CD4-positive, alpha-beta T cell (primary cell): Measurements from ENCODE around the gene SLC7A6. TPM values are rescaled to one million over a fixed set of nuclear protein-coding genes. Genes with fewer than 3 reads are reported as not detected.

Experiments used
- ATAC-seq: fragments of 200-7000 bp; cut with Tn5 transposase; one replicate; pipeline ENCODE4 v1.10.0; 2022; ENCODE audit warnings: mild to moderate bottlenecking; ENCODE audit not compliant: poor library complexity
- CTCF ChIA-PET: fragments of 350-600 bp; sonication (Branson Sonifier 250); formaldehyde crosslinking; loops from one replicate; lab custom pipeline; 2021; ENCODE audit warnings: antibody characterized with exemption, inconsistent platforms; lab: Charles Lee
- POLR2A ChIA-PET: fragments of 350-600 bp; sonication (Branson Sonifier 250); formaldehyde crosslinking; loops from one replicate; lab custom pipeline; 2021; ENCODE audit warnings: antibody characterized with exemption, inconsistent platforms; lab: Charles Lee
- DNase-seq, 14 experiments: peaks; one replicate each; pipeline ENCODE4 v3.0.0-alpha.2; 2013 to 2020; ENCODE audit warnings: mixed read lengths in 2 of 14
- H3K27ac ChIP-seq, 2 donors: one replicate each; pipeline versions ENCODE4 v1.5.1 to v1.7.0; 2013; ENCODE audit warnings: low read length in 2 of 2, low read depth in 1 of 2, mild to moderate bottlenecking in 1 of 2
- H3K27me3 ChIP-seq, 2 experiments: 1 replicate in 1 of 2; 2 replicates in 1 of 2; pipeline versions ENCODE4 v1.6.1 to v1.7.0; 2013; ENCODE audit warnings: low read length in 2 of 2, control low read depth in 1 of 2, mild to moderate bottlenecking in 1 of 2, moderate library complexity in 1 of 2; ENCODE audit not compliant: insufficient read depth in 2 of 2, control insufficient read depth in 1 of 2
- H3K36me3 ChIP-seq: one replicate; pipeline ENCODE4 v1.6.1; 2013; ENCODE audit warnings: low read length, control low read depth; ENCODE audit not compliant: insufficient read depth
- H3K4me1 ChIP-seq: one replicate; pipeline ENCODE4 v1.6.1; 2013; ENCODE audit warnings: low read length, control low read depth; ENCODE audit not compliant: insufficient read depth
- H3K4me3 ChIP-seq: one replicate; pipeline ENCODE4 v1.5.1; 2013; ENCODE audit warnings: mild to moderate bottlenecking, low read length, moderate library complexity
- H3K9me3 ChIP-seq, 2 experiments: 1 replicate in 1 of 2; 2 replicates in 1 of 2; pipeline versions ENCODE4 v1.6.1 to v1.7.0; 2013; ENCODE audit warnings: low read length in 2 of 2, mild to moderate bottlenecking in 2 of 2, control low read depth in 1 of 2, moderate library complexity in 1 of 2; ENCODE audit not compliant: control insufficient read depth in 1 of 2, insufficient read depth in 1 of 2
- H3K27ac Mint-ChIP-seq: one replicate; pipeline ENCODE4 v1.8.0; 2020; ENCODE audit warnings: mixed read lengths
- H3K27me3 Mint-ChIP-seq: one replicate; pipeline ENCODE4 v1.8.0; 2021; ENCODE audit warnings: mixed read lengths
- H3K36me3 Mint-ChIP-seq: one replicate; pipeline ENCODE4 v1.8.0; 2021; ENCODE audit warnings: low read depth, mixed read lengths
- H3K4me1 Mint-ChIP-seq: one replicate; pipeline ENCODE4 v1.8.0; 2021; ENCODE audit warnings: low read depth, mixed read lengths
- H3K4me3 Mint-ChIP-seq: one replicate; pipeline ENCODE4 v1.8.0; 2020; ENCODE audit warnings: mild to moderate bottlenecking, mixed read lengths
- H3K9me3 Mint-ChIP-seq: one replicate; pipeline ENCODE4 v1.8.0; 2020; ENCODE audit warnings: mixed read lengths
- intact Hi-C, 2 experiments: fragments of 100-400 bp; cut with DNase I in 1 of 2; cut with micrococcal nuclease in 1 of 2; formaldehyde crosslinking; loops; one replicate each; pipeline versions ENCODE4 v1.15.1 to v1.9.0; 2023 to 2025; cut with DNase I, micrococcal nuclease
- total RNA-seq, 174 experiments: library from RNA in 2 of 174; stranded (reverse) in 2 of 174; gene quantifications; one replicate each; pipeline ENCODE4 v1.2.3 and lab custom pipeline; 2021 to 2026
- TF ChIP-seq, protein P1 (sequence below): fragments of 200-600 bp; IDR thresholded peaks from one replicate; pipeline ENCODE4 v1.8.0; 2022; ENCODE audit warnings: antibody characterized with exemption, mild to moderate bottlenecking

The SLC7A6 gene
- total RNA-seq, 2 experiments from 2014 or later: 187 to 197 TPM

DNA sequence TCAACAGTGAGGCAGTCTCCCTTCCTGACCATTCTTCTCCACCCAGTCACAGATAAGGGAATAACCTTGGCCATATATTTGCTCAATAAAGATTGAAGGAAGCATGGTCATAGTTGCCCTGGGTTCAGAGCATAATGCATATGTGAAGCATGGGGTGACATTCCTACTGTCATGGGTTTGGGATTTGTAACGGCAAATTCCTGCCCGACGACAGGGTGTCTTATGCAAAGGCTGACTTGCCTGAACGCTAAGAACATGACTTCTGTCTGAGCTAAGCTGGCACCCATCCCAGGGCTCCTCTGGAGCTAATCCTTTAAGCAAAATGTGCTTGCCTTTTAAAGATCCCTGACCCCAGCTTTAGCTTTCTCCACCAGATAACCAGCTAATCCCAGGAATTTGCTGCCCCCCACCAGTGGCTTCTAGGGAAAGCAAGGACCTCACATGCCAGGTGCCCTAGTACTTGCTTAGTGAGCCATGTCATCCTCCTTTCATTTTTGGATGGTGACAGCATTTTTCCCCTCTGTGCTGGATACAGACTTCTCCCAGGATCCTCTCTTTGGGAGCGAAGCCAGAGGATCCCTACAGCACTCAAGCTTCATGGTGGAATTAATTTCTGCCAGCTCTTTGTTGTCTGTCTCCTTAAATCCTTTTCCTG is 34.7 kb downstream of the SLC7A6 start:
- TF ChIP-seq, protein P1, sequence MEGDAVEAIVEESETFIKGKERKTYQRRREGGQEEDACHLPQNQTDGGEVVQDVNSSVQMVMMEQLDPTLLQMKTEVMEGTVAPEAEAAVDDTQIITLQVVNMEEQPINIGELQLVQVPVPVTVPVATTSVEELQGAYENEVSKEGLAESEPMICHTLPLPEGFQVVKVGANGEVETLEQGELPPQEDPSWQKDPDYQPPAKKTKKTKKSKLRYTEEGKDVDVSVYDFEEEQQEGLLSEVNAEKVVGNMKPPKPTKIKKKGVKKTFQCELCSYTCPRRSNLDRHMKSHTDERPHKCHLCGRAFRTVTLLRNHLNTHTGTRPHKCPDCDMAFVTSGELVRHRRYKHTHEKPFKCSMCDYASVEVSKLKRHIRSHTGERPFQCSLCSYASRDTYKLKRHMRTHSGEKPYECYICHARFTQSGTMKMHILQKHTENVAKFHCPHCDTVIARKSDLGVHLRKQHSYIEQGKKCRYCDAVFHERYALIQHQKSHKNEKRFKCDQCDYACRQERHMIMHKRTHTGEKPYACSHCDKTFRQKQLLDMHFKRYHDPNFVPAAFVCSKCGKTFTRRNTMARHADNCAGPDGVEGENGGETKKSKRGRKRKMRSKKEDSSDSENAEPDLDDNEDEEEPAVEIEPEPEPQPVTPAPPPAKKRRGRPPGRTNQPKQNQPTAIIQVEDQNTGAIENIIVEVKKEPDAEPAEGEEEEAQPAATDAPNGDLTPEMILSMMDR: no peak
- H3K4me1 ChIP-seq: peaks cover 13% of the 10 kb centered on the region
- peaks cover 97% of the 10 kb centered on the region for H3K36me3 Mint-ChIP-seq
- peaks cover 51% of the 10 kb centered on the region for H3K4me1 Mint-ChIP-seq
- no peak for ATAC-seq
- H3K4me3 Mint-ChIP-seq: peak overlapping the region; percentile 7
- no peak overlapping the region for H3K4me3 ChIP-seq
- POLR2A ChIA-PET: interaction anchor here (0.8 to 3.5 kb wide), 5 partner anchors 9 to 26 kb away, joined by 3 to 25 read pairs (median 4); partner anchors contain the start of genes PRMT7 and SLC7A6OS
- H3K9me3 Mint-ChIP-seq: no peaks in the 10 kb centered on the region
- H3K9me3 ChIP-seq: no peaks in the 10 kb centered on the region
- CTCF ChIA-PET: interaction anchor here (1.2 to 23.0 kb wide), 4 partner anchors 13 to 36 kb away, joined by 3 to 278 read pairs (median 4); partner anchors contain the start of gene SLC7A6
- no peak overlapping the region for H3K27ac ChIP-seq
- H3K27me3 ChIP-seq: no peaks in the 10 kb centered on the region
- no peak for DNase-seq
- peaks cover 97% of the 10 kb centered on the region for H3K36me3 ChIP-seq
- H3K27ac Mint-ChIP-seq: peak overlapping the region; percentile 43
- no peaks in the 10 kb centered on the region for H3K27me3 Mint-ChIP-seq
- intact Hi-C loops: no loop called here

- Histone ChIP-seq H3K36me3 (peaks cover 96% of the 10 kb centered on the region), H3K27me3 (no peaks in the 10 kb centered on the region), H3K4me1 (peaks cover 12% of the 10 kb centered on the region), H3K27ac (no peak overlapping the region), H3K4me3 (no peak overlapping the region), H3K9me3 (no peaks in the 10 kb centered on the region)
- peak overlapping the region; percentile 7 for H3K4me3 Mint-ChIP-seq
- ATAC-seq (no peak), DNase-seq (no peak)
- intact Hi-C loops: no loop called here
- POLR2A ChIA-PET: interaction anchor here (1.3 to 3.5 kb wide), 6 partner anchors 9 to 36 kb away, joined by 3 to 25 read pairs (median 8); partner anchors contain the start of genes PRMT7, SLC7A6 and SLC7A6OS
- H3K27me3 Mint-ChIP-seq: no peaks in the 10 kb centered on the region
- peaks cover 45% of the 10 kb centered on the region for H3K4me1 Mint-ChIP-seq
- H3K36me3 Mint-ChIP-seq: peaks cover 97% of the 10 kb centered on the region
- peak overlapping the region; percentile 52 for H3K27ac Mint-ChIP-seq
- TF ChIP-seq, protein P1: no peak
- no peaks in the 10 kb centered on the region for H3K9me3 Mint-ChIP-seq
- CTCF ChIA-PET: interaction anchor here (0.6 to 23.0 kb wide), 6 partner anchors 11 to 205 kb away, joined by 3 to 278 read pairs (median 3); partner anchors contain the start of genes PRMT7, SLC7A6 and SLC7A6OS
Observed at GRCh38 chr16:68299571-68300453, 35.5 kb downstream of the SLC7A6 start.

DNA sequence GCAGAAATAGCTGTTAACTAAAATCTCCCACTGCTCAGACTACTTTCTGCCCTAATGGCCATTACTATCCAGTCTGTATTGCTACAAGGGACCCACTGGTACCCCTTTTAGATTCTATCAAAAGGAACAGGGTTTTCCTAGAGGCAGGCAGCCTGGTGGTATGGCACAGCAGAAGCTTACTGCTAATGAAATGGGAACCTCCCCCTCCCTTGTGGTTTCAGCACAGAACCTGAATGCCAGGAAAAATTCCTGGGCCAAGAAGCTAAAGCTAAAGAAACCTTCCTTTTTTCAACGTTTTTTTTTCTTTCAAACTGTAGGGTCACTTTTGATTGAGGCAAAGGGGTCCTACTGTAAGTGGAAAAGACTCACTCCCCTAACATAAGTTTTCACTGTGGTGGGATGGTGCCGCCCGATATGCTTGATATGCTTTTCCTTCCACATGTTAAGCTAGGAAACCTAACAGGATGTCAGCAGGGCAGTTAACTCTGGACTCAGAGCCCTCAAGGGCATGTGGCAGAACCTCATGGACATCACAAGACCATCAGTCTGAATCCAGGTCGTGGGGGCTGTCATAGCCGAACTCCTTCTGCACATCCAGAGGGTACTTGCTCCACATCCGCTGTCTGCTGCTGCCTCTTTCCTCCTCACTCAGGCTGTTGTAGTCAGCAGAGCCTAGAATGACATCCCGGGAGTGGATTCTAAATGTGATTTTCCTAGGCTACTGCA is 36.6 kb downstream of the SLC7A6 start:
- no peak overlapping the region for H3K4me3 ChIP-seq
- ChIA-PET POLR2A (interaction anchor here (0.6 to 3.5 kb wide), 5 partner anchors 10 to 51 kb away, joined by 3 to 25 read pairs (median 8); partner anchors contain the start of genes PRMT7, SLC7A6 and SLC7A6OS), CTCF (interaction anchor here (1.1 to 23.0 kb wide), 3 partner anchors 10 to 38 kb away, joined by 3 to 278 read pairs (median 4); partner anchors contain the start of genes PRMT7, SLC7A6 and SLC7A6OS)
- ATAC-seq (no peak), DNase-seq (no peak)
- peaks cover 51% of the 10 kb centered on the region for H3K4me1 Mint-ChIP-seq
- no peaks in the 10 kb centered on the region for H3K9me3 ChIP-seq
- no peaks in the 10 kb centered on the region for H3K27me3 ChIP-seq
- H3K4me3 Mint-ChIP-seq: no peak overlapping the region
- no peak overlapping the region for H3K27ac ChIP-seq
- peaks cover 97% of the 10 kb centered on the region for H3K36me3 Mint-ChIP-seq
- peak overlapping the region; percentile 52 for H3K27ac Mint-ChIP-seq
- peaks cover 96% of the 10 kb centered on the region for H3K36me3 ChIP-seq
- TF ChIP-seq, protein P1: no peak
- intact Hi-C loops: no loop called here
- no peaks in the 10 kb centered on the region for H3K27me3 Mint-ChIP-seq
- H3K4me1 ChIP-seq: peaks cover 12% of the 10 kb centered on the region
- H3K9me3 Mint-ChIP-seq: no peaks in the 10 kb centered on the region
